Measurements from ENCODE around the gene SCUBE1.
A peak's percentile ranks its signal among the peaks of the same experiment; 100 is the strongest.

SCUBE1 gene

GRCh38 chr22:43159484-43160178 lies 183.5 kb downstream of the SCUBE1 start:
- no peak overlapping the region for H3K27ac ChIP-seq
- TF ChIP-seq CTCF (conservative IDR thresholded peaks at IDR 0.05): peak; percentile 35

GRCh38 chr22:43158778-43159483 lies 184.2 kb downstream of the SCUBE1 start:
- no peak for TF ChIP-seq CTCF (conservative IDR thresholded peaks at IDR 0.05)
- no peak overlapping the region for H3K27ac ChIP-seq

DNA sequence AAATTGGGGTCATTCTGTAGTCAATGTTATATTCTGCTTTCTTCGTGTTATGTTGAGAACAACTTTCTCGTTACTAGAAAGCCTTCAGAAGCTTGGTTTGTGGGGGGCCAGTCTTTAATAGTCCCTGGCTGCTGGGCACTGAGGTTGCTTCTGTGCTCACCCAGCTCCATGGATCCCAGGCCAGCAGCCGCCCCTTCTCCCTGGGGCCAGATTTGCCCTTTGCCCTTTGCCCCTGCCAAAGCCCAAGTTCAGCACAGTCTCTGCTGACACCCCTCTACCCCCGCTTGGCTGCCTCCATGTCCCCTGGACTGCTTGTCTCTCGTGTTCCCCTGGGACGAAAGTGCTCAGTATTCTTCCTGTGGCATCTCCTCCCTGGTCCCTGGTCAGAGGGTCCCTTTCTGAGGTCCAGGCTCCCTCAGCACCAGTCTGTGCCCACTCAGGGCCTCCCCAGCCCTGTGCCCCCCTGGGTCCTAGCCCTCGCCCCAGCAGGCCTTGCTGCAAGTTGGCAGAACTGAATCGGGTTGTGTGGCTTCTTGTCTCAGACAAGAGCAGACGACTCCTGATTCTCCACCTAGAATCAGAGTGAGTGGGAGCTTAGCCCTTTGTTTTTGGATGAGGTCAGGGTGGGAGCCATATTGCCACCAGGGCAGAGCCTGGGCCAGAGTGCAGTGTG lies 185.2 kb downstream of the SCUBE1 start:
- H3K27ac ChIP-seq: no peak overlapping the region

GRCh38 chr22:43156413-43156812 lies 186.8 kb downstream of the SCUBE1 start:
- TF ChIP-seq CTCF (conservative IDR thresholded peaks at IDR 0.05): no peak

More for the DNA sequence above, 185.2 kb downstream of the SCUBE1 start:
- TF ChIP-seq CTCF (conservative IDR thresholded peaks at IDR 0.05): no peak

DNA sequence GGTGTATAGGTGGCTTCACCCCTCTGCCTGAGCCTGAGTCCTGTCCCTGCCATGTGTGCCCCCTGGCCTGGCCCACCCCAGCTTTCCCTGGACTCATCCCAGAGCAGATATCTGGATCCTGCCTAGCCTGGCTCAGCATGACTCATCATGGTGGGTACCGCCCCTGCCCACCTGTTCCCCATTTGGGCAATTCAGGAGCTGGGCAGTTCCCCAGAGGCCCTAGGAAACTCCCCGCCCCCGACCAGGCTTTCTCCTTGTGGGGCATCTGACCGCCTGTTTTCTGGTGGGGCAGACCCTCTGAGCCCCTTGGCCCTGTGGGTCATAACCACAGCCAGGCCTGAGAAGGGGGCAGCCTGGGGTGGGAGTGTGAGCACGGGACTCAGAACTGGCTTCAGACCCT lies 187.4 kb downstream of the SCUBE1 start:
- TF ChIP-seq CTCF (conservative IDR thresholded peaks at IDR 0.05): no peak
- no peak overlapping the region for H3K27ac ChIP-seq

More at GRCh38 chr22:43156413-43156812, 186.8 kb downstream of the SCUBE1 start:
- no peak overlapping the region for H3K27ac ChIP-seq

GRCh38 chr22:43154887-43155536 lies 188.2 kb downstream of the SCUBE1 start:
- no peak for TF ChIP-seq CTCF (conservative IDR thresholded peaks at IDR 0.05)
- no peak overlapping the region for H3K27ac ChIP-seq

GRCh38 chr22:43153899-43154298 lies 189.3 kb downstream of the SCUBE1 start:
- H3K27ac ChIP-seq: peak overlapping the region; percentile 16; the same call in 1 of the 2 replicates
- TF ChIP-seq CTCF (conservative IDR thresholded peaks at IDR 0.05): no peak
